Measurements from ENCODE around the gene ANXA4. TPM values are rescaled to one million over a fixed set of nuclear protein-coding genes. Genes with fewer than 3 reads are reported as not detected.
"Not testable (repeated sequence)": the region's sequence is repeated elsewhere in the genome, so short reads cannot be mapped to it uniquely, and the experiment has no call there.

The ANXA4 gene
- polyA plus RNA-seq, 4 donors, result 255 to 291 (median 256) TPM

DNA sequence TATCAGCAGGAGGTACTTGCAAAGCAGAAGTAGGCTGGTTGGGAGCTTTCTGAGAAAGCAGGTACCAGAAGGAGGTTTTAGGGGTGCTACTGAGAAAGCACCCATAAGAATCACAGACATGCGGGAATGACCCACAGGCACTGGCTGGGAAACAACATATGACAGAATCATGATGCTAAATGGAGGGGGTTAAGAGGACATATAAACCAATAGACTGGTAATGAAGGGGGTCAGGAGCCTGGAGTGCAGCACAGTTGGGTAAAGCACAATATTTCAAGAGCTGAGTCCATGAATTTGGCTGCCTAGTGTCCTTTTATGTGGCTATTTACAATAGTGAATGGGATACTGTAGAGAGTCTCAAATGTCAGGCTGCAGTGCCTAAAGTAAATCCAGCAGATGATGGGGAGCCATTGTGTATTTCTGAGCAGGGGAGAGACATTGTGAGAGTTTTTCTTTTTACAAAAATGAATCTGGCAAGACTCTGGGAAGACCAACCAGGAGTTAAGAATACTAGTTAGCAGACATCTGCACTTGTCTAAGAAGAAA is 59.9 kb downstream of the ANXA4 start:
- no peak for DNase-seq (ENCODE audit: low read depth in 4 of 4, low spot score in 3 of 4)

DNA sequence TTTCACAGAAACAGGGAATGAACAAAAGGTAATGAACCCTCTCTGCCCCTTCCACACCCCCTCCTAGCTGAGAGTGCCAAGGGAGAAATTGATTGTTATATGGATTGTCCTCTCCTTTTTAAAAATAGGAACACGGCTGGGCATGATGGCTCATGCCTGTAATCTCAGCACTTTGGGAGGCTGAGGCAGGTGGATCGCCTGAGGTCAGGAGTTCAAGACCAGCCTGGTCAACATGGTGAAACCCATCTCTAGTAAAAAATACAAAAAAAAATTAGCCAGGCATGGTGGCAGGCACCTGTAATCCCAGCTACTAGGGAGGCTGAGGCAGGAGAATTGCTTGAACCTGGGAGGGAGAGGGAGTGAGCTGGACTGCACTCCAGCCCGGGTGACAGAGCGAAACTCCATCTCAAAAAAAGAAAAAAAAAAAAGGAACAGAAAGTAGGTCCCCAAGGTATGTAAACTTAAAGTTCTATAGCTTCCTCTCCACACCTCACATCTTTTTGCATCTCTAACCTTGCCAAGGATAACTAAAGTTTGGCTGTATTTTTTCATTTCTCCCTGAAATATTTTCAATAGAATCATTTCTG is 60.9 kb downstream of the ANXA4 start:
- not testable (repeated sequence) for DNase-seq (ENCODE audit: low read depth in 4 of 4, low spot score in 3 of 4)

DNA sequence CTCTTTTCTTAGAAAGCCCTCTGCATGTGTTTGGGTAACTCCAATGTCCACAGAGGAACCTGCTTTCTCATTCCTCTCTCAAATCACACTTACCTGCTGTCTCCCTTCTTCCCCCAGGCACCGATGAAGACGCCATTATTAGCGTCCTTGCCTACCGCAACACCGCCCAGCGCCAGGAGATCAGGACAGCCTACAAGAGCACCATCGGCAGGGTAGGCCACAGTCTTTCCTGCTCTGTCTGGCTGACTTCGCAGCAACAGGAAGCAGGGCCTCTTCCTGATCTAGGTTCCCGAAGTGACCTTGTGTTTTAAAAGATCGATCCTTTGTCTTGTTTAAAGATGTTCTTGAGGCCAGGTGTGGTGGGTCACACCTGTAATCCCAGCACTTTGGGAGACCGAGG is 62.5 kb downstream of the ANXA4 start:
- DNase-seq (ENCODE audit: low read depth in 4 of 4, low spot score in 3 of 4), result no peak

DNA sequence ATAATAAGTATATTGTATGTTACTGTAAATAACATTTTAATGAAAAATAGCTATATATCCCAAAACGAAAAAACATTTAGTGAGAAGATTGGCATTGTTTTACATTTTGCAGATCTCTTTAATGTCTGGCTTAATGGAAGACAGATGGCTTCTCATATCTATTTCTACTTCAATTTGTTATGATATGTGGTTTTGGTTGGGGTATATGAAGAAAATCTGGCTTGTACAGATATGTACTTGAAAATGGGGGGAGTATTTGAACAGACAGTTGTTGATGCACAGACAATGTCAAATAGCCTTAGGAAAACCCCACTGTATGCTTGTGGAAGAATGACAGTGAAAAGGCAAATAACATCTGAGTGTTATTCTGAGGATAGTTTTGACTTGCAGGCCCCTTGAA is 64.0 kb downstream of the ANXA4 start:
- no peak for DNase-seq (ENCODE audit: low read depth in 4 of 4, low spot score in 3 of 4)

DNA sequence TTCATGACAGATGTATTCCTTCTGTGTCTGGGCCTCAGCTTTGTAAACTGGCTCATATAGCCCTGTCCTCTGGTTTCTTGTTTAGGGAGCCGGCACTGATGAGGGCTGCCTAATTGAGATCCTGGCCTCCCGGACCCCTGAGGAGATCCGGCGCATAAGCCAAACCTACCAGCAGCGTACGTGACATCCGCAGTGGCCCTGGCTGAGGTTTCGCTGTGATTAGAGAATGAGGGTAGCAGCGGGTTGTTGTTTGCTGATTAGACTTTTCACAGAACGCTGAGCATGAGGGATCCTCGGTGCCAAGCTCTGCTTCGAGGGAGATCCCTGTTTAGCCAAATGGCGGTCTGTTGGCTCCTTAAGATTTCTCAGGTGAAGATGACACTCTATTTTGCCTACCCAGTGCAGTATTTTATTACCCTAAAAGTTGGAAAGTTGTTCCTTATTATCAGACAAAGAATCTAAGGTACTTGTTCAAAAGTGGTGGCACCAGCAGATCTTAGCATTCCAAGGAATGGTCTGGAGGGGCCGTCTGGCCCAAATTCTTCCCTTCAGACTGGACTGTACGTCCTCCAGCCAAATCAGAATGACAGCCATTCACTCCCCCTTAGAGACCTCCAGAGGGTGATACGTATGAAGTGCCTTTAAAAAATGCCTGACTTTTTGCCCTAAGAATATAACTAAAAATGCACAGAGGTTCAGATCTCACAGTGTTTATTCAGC is 66.0 kb downstream of the ANXA4 start:
- no peak for DNase-seq (ENCODE audit: low read depth in 4 of 4, low spot score in 3 of 4)

DNA sequence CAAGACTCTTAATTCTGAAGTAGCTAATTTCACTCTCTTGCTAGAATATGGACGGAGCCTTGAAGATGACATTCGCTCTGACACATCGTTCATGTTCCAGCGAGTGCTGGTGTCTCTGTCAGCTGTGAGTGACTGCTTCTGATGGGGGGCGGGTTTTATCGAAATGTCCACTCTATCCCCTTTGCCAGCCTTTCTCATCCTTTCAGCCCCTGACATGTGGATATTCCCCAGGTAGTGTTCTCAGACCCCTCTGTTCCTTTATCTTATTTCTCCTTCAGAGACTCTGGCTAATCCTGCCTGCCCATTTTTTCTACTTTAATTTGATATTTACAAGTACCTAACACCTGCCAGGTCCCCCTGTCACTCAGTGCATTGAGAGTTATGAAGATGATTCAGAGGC is 68.6 kb downstream of the ANXA4 start:
- DNase-seq (ENCODE audit: low read depth in 4 of 4, low spot score in 3 of 4), result no peak

DNA sequence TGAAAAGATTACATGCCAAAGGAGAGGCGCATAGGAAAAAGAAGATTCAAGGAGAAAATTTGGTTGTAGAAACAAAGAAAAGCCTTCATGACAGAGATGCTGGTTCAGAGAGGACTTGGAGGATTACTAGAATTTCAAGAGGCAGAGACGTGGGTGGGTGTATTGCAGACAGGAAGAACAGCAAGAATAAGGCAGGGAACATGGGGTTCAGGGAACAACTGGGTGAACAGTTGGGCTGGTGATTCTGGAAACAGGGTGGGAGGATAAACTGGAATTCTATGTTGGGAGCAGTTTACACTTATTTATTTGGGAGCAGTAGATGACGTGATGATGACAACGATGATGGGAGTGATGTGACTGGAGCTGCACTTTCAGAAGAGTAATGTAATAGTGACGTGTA is 69.1 kb downstream of the ANXA4 start:
- DNase-seq (ENCODE audit: low read depth in 4 of 4, low spot score in 3 of 4), result no peak

DNA sequence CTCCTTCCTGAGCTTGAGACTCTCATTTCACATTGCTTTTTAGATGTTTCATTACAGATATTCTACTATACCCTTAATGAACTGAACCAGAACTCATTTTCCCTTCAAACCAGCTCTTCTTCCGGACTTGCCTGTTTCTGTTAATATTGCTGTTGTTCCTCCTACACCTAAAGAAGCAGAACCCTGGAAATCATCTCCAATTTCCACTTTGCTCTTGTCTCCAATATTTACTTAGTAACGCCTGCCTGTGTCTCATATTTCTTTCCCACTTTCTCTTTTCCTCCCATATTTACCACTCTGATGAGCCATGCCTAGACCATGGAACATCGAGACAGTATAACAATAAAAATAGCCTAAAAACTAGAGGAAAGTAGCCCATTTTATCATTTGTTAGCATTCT is 69.7 kb downstream of the ANXA4 start:
- DNase-seq (ENCODE audit: low read depth in 4 of 4, low spot score in 3 of 4), result no peak

DNA sequence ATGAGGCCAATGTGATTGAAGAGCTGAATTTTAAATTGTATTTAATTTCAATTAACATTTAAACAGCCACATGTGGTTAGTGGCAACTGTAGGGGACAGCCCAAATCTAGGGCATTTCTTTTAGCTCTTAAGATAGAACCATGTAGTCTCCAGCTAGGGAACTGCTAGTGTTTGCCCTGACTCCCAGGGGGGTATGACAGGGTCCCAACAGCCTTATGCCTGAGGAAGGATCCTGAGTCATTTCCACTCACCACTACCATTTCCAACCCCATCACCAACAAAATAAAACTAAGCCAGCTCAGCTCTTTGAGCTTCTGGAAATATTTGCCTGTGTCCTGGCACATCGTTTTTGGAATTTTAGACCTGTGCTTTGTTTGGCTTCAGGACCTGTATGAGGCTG is 73.8 kb downstream of the ANXA4 start:
- no peak for DNase-seq (ENCODE audit: low read depth in 4 of 4, low spot score in 3 of 4)

DNA sequence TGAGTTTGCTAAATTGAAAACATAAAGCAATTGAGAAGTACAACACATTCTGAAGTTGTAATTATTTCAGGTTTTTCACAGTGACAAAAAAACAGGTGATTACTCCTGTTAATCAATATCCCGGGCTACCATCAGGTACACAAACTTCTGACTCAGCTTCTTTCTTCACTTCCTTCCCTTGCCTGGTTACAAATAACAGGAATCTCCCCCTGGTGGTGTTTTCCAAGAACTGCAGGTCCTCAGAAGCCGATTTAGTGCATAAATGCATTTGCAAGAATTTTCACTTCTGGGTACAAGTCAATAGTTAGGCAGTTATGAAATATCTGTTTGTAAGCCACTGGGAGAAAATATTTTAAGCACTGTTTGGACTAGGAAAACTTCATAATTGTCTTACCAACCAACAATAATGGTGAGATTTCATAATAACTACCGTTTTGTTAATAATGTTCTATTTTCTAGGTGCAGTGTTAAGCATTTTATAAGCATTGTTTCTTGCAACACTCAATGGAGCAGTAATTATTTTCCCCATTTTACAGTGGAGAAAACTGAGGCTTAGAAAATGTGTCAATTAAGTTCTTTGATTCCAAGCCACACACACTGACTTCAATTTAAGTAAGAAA is 75.1 kb downstream of the ANXA4 start:
- DNase-seq (ENCODE audit: low read depth in 4 of 4, low spot score in 3 of 4), result peak in 2 of 4 donors; percentile 75 to 80

DNA sequence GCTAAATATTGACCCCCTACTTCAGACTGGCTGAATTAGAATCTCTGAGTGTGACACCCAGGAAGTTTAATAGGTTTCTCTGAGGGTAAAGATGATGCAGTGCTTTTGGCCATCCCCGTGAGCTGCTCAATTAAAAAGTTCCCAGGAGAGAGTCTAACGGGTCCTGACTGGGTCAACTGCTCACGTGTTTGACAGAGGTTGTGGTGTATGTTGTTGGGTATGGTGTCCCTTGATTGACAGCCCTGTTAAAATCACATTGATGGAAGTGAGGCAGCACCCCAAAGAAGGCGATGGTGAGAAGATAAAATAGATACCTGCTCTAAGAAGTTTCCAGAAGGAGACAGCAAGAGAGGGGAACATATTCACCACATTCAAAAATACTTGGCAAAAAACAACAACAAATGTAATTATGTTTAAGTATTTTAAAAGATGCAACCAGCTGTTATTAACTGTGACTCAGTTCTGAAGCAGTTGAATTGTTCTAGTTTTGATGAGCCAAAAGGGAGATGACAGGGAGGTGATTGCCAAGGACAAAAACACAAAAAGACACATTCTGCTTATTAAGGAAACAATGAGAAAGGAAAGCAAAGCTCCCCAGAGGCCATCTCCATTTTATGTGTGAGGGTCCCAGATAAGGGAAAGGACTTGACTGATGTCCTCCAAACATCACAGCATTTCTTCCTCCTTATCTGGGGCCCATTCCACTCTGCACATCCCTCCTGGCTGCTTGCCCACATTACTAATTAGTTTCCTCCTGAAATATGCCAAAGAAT is 76.0 kb downstream of the ANXA4 start:
- no peak for DNase-seq (ENCODE audit: low read depth in 4 of 4, low spot score in 3 of 4)

DNA sequence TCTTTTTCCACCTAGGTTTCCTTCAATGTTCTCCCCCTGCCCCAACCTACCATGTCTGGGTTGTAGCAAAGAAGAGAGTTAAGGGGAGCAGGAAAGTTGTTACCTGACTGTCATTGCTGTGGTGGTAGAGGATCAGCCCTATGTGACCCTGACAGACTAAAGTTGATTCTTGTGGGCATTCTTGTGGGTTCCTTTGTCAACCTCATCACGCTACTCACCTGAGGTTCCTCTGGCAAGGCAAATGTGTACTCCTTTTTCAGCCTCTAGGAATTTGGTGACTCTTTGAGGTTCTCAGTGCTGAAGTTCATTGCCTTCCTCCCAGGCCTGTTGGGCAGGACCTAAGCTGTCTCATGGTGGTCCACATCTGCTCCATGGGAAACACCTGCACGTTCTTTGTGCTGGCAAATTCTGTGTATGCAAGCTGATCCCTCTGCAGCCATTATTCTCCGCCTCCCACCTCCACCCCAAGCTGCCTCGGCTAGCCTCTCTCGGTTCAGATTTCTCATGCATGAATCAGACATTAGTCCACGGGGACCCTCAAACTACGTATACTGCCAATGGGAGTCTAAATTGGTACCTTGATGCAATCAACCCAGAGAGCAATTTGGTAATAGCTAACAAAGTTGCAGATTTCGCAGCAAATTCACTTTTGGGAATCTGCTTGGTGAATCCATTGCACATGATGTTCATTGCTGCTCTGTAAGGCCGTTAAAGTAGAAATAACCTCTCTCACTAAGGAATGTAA is 86.0 kb downstream of the ANXA4 start:
- no peak for DNase-seq (ENCODE audit: low read depth in 4 of 4, low spot score in 3 of 4)

DNA sequence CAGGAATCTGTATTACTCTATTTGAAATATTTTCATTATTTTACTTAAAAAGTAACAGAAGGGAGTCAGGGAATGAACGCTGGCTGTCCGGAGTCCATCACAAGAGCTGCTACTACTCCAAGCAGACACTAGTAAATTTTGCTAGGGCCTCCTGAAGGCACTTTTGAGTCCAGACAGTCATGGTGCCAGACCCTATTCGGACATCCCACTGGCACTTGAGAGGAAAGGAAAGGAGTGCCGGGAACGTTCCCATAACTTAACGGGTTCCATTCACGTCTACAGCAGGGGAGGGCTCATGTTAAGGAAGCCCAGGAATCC is 87.0 kb downstream of the ANXA4 start:
- no peak for DNase-seq (ENCODE audit: low read depth in 4 of 4, low spot score in 3 of 4)

DNA sequence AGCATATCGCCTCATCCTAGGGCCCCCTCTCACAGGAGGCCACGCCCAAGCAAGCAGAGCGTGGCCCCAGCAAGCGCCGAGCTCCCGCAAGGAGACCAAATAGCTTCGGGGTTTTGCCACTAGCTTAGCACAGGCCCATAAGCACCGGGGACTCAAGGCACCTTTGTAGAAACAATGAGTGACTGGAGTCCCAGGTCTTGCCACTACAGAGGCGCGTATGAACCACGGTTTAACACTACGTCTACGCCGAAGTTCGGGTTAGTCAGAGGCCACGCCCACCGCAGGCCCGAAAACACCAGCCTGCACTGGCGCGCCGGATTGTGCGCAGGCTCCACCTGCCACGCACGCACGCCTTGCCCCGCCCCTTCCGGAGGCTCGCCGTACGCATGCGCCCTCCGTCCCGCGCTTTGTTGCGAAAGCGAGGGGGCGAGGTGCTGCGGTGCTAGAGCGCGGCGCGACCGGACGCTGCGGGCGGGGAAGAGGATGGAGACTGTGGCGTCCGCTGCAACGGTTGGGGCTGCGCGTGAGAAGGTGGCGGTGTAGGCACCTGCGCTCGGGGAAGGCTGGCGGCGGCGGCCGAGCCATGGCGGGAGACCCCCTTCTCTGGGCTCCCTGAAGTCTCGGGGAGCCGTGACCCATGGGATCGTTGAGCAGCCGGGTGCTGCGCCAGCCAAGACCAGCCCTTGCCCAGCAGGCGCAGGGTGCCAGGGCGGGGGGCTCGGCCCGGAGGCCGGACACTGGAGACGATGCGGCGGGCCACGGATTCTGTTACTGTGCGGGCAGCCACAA is 87.5 kb downstream of the ANXA4 start, which contains the start of gene GMCL1:
Gene GMCL1, plus strand, starts transcription at position 405 of the 789 bp plus-strand sequence. Its CDS starts 233 bp downstream, at position 638.
- DNase-seq (ENCODE audit: low read depth in 4 of 4, low spot score in 3 of 4), result peak; percentile 93 to 99 (median 94)

DNA sequence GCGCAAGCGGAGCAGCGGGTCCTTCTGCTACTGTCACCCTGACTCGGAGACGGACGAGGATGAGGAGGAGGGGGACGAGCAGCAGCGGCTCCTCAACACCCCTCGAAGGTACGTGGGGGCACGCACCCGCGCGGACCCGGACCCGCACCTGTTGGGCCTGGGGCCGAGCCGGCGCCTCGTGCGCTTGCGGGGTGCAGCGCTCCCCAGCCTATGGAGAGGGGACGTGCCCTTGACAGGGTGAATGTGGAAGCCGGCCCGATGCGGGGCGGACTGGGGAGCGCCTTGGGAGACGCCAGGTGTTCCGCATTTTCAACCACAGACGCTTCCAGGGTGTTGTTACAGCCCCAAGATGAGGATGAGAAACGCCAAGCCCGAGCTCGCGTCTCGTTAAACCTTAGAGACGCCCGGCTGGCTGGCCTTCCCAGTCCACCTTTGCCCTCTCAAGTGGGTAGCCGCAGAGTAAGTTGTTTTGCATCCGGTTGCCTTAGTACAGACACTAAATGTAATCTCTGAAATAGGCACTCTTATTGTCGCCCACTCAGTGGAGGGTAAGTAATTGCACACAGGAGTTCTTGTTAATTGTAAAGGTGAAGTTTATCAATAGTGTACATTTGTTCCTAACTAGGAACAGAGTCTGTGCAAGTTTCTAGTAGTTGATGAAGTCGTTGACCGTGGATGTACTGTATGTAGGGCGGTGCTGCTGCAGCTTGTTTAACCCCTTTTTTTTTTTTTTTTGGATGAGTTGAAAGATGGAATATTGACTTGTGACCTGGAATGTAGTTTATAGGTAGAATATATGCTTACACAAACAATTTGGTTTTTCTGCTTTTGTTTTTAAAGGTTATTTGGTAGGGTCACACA is 88.3 kb downstream of the ANXA4 start:
- DNase-seq (ENCODE audit: low read depth in 4 of 4, low spot score in 3 of 4), result no peak

DNA sequence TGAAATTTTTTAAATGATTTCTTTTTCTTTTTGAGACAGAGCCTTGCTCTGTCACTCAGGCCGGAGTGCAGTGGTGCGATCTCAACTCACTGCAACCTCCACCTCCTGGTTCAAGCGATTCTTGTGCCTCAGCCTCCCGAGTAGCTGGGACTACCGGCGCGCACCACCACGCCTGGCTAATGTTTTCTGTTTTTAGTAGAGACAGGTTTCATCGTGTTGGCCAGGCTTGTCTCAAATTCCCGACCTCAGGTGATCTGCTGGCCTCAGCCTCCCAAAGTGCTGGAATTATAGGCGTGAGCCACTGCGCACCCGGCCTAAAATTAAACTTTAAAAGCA is 88.9 kb downstream of the ANXA4 start:
- not testable (repeated sequence) for DNase-seq (ENCODE audit: low read depth in 4 of 4, low spot score in 3 of 4)

DNA sequence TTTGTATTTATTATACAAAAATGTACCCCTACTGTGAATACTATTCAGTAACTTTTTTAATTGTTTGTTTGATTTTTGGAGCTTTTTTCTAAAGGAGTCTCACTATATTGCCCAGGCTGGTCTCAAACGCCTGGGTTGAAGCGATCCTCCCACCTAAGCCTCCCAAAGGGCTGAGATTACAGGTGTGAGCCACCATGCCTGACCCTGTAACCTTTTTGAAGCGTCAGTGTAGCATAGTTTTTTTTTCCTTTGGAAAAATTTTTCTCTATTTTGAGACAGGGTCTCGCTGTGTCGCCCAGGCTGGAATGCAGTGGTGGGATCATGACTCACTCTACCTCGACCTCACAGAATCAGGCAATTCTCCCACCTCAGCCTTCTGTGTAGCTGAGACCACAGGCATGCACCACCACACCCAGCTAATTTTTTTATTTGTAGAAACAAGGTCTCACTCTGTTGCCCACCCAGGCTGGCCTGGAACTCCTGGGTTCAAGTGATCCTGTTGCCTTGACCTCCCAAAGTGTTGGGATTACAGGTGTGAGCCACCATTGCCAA is 89.5 kb downstream of the ANXA4 start:
- no peak for DNase-seq (ENCODE audit: low read depth in 4 of 4, low spot score in 3 of 4)

DNA sequence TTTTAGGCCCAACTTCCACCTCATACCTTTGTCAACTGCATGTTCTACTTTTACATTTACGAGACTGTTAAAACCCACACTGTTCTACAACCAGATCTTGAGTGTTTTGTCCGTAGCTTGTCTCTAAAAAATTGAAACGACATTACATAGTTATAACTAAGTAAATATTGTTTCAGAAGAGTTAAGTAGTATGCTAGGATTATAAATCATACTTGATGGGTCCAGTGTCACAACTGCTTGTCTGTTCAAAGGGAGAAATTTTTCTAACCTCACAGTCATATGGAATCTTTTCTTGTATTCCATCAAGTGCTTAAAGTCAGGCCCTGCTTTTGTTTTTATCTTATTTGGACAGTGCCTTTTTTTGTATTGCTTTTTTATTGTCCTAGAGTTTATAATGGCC is 91.8 kb downstream of the ANXA4 start:
- no peak for DNase-seq (ENCODE audit: low read depth in 4 of 4, low spot score in 3 of 4)

DNA sequence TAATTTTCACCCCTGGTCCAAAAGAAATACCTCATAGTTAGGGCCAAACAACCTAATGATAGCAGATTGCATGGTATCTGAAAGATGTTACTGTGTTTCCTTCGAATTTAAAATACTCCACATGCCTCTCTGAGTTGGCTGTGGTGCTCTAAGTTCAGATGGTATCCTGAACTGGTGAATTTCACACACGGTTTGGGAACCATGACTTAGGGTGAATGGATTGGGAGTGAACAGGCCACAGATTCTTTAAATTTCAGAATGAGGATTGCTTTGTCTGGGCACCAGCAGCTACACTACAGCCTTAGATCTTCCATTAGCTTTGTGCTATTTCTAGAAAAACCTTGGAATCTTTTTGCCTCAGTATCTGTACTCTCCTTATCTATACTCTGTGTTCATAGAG is 93.7 kb downstream of the ANXA4 start:
- no peak for DNase-seq (ENCODE audit: low read depth in 4 of 4, low spot score in 3 of 4)
